GM21529 (cell line): ENCODE measurements around the gene PRLH.

Experiments
- ATAC-seq: cut with Tn5 transposase; IDR thresholded peaks from one replicate; pipeline ENCODE4 v1.9.1; 2021; ENCODE audit not compliant: unreplicated experiment

Gene PRLH

GRCh38 chr2:237563816-237564215 is 2.6 kb upstream of the PRLH start:
- ATAC-seq = no peak

GRCh38 chr2:237564526-237565131 is 1.7 kb upstream of the PRLH start:
- ATAC-seq = no peak

GRCh38 chr2:237565974-237566373 is 400 bp upstream of the PRLH start:
- ATAC-seq = no peak

GRCh38 chr2:237567276-237568029 is 1.1 kb downstream of the PRLH start:
- ATAC-seq = no peak

GRCh38 chr2:237568121-237568660 is 1.8 kb downstream of the PRLH start:
- ATAC-seq = no peak

GRCh38 chr2:237569041-237569440 is 2.7 kb downstream of the PRLH start:
- no peak for ATAC-seq

- ATAC-seq = no peak
These were observed 3.5 kb downstream of the PRLH start for GRCh38 chr2:237569896-237570295.

- ATAC-seq = no peak
These were observed 4.5 kb downstream of the PRLH start for GRCh38 chr2:237570776-237571335.

GRCh38 chr2:237571551-237571950 is 5.2 kb downstream of the PRLH start:
- no peak for ATAC-seq

GRCh38 chr2:237572021-237572741 is 5.8 kb downstream of the PRLH start:
- peak; percentile 92 for ATAC-seq

GRCh38 chr2:237572742-237573101 is 6.3 kb downstream of the PRLH start:
- ATAC-seq = no peak

- no peak for ATAC-seq
These were observed 7.5 kb downstream of the PRLH start for GRCh38 chr2:237573721-237574415.

- no peak for ATAC-seq
These were observed 8.1 kb downstream of the PRLH start for GRCh38 chr2:237574467-237574866.

- no peak for ATAC-seq
These were observed 8.8 kb downstream of the PRLH start for GRCh38 chr2:237574894-237575868.

GRCh38 chr2:237575869-237576862 is 9.8 kb downstream of the PRLH start:
- ATAC-seq = no peak

GRCh38 chr2:237576974-237577373 is 10.6 kb downstream of the PRLH start:
- ATAC-seq = no peak

- ATAC-seq = no peak
These were observed 11.1 kb downstream of the PRLH start for GRCh38 chr2:237577458-237577857.
